ENCODE results near the gene KTN1.

Gene KTN1

DNA sequence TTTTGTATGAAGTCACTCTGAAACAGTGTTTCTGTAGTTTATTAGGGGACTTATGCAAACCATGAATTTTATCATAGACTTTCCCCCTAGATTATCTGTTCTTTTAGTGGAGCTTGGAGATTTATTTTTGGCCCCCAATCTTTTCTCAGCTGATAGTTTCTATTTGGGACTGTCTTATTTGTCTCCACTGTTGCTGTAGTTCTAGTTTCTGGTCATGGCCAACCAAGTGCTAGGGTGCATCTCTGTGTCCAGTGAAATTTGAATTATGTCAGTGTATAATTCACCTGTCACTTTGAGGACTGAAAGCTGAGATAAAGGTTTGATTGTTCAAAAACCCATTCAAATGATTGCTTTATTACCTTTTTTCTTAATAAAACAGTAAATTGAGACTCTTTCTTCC is 61.3 kb downstream of the KTN1 start:
- Histone ChIP-seq H3K27me3 (ENCODE audit: control insufficient read depth, insufficient read depth, low read length) (no peaks in the 10 kb centered on the region), H3K4me1 (ENCODE audit: control insufficient read depth, insufficient read depth, low read length) (no peaks in the 10 kb centered on the region), H3K27ac (ENCODE audit: low read length) (no peak overlapping the region), H3K4me3 (ENCODE audit: low read length) (no peak overlapping the region), H3K36me3 (ENCODE audit: control insufficient read depth, insufficient read depth, low read length) (no peaks in the 10 kb centered on the region; the same call in 1 of the 2 replicates), H3K9me3 (ENCODE audit: control insufficient read depth, insufficient read depth, low read length) (no peaks in the 10 kb centered on the region)
- DNase-seq (ENCODE audit: low read depth, low spot score) = no peak

DNA sequence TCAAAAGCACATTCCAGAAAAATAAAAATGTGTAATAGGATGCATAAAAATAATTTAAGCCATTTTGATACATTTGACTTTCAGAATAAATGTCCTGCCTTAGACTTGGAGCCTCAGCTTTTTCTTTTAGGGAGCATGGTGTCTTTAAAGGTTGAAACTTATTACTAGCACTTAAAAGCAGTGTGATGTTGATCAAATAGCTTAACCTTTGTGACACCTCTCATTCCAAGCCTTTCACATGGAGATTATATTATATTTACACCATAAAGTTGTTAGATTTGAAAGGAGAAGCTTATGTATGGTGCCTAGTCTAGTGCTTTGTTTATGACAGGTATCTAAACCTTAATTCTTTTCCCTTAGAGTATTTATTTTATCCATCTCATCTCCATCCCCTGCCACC is 61.9 kb downstream of the KTN1 start:
- no peak for DNase-seq (ENCODE audit: low read depth, low spot score)
- H3K36me3 ChIP-seq (ENCODE audit: control insufficient read depth, insufficient read depth, low read length) = no peaks in the 10 kb centered on the region
- no peaks in the 10 kb centered on the region for H3K27me3 ChIP-seq (ENCODE audit: control insufficient read depth, insufficient read depth, low read length)
- H3K4me3 ChIP-seq (ENCODE audit: low read length) = no peak overlapping the region
- no peaks in the 10 kb centered on the region for H3K4me1 ChIP-seq (ENCODE audit: control insufficient read depth, insufficient read depth, low read length)
- no peak overlapping the region for H3K27ac ChIP-seq (ENCODE audit: low read length)
- H3K9me3 ChIP-seq (ENCODE audit: control insufficient read depth, insufficient read depth, low read length) = no peaks in the 10 kb centered on the region

DNA sequence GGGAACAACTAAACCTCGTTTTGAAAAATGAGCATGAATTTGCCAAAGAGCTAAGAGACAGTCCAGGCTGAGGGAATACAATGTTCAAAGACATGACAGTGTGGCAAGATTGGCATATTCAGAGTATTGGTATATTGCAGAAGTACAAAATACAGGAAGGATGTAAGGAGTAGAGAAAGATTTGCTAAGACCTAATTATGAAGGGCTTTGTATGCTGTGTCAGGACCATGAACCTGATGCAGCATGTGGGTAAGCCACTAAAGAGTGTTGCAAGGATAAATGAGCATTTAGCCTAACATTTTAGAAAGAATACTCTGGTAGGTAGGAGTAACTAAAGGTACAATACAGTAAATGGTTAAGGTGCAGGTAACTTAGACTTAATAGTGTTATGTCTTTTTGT is 65.1 kb downstream of the KTN1 start:
- Histone ChIP-seq H3K4me1 (ENCODE audit: control insufficient read depth, insufficient read depth, low read length) (no peaks in the 10 kb centered on the region), H3K36me3 (ENCODE audit: control insufficient read depth, insufficient read depth, low read length) (no peaks in the 10 kb centered on the region), H3K27ac (ENCODE audit: low read length) (no peak overlapping the region), H3K9me3 (ENCODE audit: control insufficient read depth, insufficient read depth, low read length) (no peaks in the 10 kb centered on the region), H3K27me3 (ENCODE audit: control insufficient read depth, insufficient read depth, low read length) (no peaks in the 10 kb centered on the region), H3K4me3 (ENCODE audit: low read length) (no peak overlapping the region)
- no CpG with 5 or more reads among the region's 1 CpG for whole genome bisulfite sequencing (ENCODE audit: insufficient coverage, insufficient read length)
- no peak for DNase-seq (ENCODE audit: low read depth, low spot score)

DNA sequence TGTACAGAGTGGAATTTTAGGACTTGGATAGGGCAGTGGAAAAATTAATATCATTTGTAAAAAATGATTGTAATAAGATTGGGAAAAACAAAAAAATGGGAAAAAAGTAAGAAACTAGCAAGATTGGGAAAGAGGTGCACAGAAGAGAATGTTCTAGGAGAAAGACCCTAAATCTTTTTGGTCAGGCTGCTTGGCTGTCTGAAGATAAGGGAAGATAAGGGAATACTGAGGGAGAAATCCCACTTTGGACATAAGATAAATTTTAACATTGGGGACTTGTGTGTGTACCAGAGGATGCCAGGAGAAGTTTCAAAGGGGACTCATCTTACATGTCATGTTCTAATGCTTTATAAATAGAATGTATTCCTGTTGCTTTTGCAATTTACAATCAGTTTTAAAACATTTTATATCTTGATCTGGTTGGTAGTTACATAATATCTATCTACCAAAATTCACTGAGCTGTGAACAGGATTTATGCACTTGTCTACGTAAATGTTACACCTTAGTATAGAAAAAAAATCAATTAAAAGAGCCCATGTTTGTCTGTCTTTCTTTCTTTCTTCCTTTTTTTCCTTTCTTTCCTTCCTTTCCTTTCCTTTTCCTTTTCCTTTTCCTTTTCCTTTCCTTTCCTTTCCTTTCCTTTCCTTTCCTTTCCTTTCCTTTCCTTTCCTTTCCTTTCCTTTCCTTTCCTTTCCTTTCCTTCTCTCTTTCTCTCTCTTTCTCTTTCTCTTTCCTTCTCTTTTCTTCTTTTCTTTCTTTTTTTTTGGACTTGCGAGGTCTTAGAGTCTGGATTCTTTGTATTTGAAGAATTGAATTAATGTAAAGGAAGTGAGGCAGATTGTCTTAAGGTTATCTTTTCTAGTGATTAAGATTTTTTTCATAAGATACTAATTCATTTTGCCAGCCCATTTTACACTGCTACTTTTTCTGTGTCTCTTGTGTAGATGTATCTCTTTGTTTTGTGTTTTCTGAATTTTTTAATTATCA is 66.1 kb downstream of the KTN1 start:
- Histone ChIP-seq H3K9me3 (ENCODE audit: control insufficient read depth, insufficient read depth, low read length) (no peaks in the 10 kb centered on the region), H3K4me1 (ENCODE audit: control insufficient read depth, insufficient read depth, low read length) (no peaks in the 10 kb centered on the region), H3K36me3 (ENCODE audit: control insufficient read depth, insufficient read depth, low read length) (no peaks in the 10 kb centered on the region), H3K27me3 (ENCODE audit: control insufficient read depth, insufficient read depth, low read length) (no peaks in the 10 kb centered on the region), H3K27ac (ENCODE audit: low read length) (no peak overlapping the region), H3K4me3 (ENCODE audit: low read length) (no peak overlapping the region)
- no CpG with 5 or more reads among the region's 2 CpGs for WGBS (ENCODE audit: insufficient coverage, insufficient read length)
- DNase-seq (ENCODE audit: low read depth, low spot score) = no peak

DNA sequence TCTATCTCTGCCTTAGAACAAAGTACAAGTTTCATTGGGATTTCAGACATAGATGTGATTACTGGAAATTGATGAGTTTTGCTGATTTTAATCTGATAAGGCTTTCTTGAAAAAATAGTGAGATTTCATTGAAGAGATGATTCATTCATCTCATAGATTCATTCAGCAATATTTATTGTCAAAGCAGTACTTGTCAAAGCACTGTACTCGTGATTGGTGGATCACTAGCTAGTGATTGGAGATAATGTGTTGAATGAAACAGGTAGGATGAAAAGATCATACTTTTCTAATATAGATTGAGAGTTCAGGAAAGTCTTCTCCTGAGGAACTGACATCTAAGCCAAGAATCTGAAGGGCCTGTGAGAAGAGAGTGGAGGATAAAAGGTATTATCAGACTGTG is 71.0 kb downstream of the KTN1 start:
- no peaks in the 10 kb centered on the region for H3K36me3 ChIP-seq (ENCODE audit: control insufficient read depth, insufficient read depth, low read length)
- WGBS (ENCODE audit: insufficient coverage, insufficient read length) = no CpG with 5 or more reads among the region's 1 CpG

DNA sequence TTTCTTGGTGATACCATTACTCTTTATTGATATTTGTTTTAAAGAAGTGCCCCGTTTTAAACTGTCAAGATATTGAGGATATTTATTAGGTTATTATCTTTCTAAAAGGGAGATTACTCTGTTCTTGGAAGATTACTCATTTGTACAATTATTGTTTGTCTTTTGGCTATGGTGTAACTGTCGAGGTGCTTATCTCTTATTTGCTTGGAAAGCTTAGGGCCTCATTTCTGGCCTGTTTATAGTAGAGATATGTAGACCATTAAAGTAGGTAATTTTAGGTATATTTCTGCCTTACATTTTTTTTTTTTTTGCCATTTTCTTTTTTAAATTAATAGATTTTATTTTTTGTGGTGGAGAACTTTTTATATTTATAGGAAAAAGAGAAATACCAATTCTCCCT is 74.2 kb downstream of the KTN1 start:
- Histone ChIP-seq H3K36me3 (ENCODE audit: control insufficient read depth, insufficient read depth, low read length) (no peaks in the 10 kb centered on the region), H3K27ac (ENCODE audit: low read length) (no peak overlapping the region), H3K4me3 (ENCODE audit: low read length) (no peak overlapping the region), H3K4me1 (ENCODE audit: control insufficient read depth, insufficient read depth, low read length) (no peaks in the 10 kb centered on the region), H3K27me3 (ENCODE audit: control insufficient read depth, insufficient read depth, low read length) (no peaks in the 10 kb centered on the region), H3K9me3 (ENCODE audit: control insufficient read depth, insufficient read depth, low read length) (no peaks in the 10 kb centered on the region)
- DNase-seq (ENCODE audit: low read depth, low spot score) = no peak
- WGBS (ENCODE audit: insufficient coverage, insufficient read length) = no CpG with 5 or more reads among the region's 2 CpGs

More for the DNA sequence above, 71.0 kb downstream of the KTN1 start:
- Histone ChIP-seq H3K4me1 (ENCODE audit: control insufficient read depth, insufficient read depth, low read length) (no peaks in the 10 kb centered on the region), H3K27me3 (ENCODE audit: control insufficient read depth, insufficient read depth, low read length) (no peaks in the 10 kb centered on the region), H3K9me3 (ENCODE audit: control insufficient read depth, insufficient read depth, low read length) (no peaks in the 10 kb centered on the region), H3K27ac (ENCODE audit: low read length) (no peak overlapping the region), H3K4me3 (ENCODE audit: low read length) (no peak overlapping the region)
- no peak for DNase-seq (ENCODE audit: low read depth, low spot score)

DNA sequence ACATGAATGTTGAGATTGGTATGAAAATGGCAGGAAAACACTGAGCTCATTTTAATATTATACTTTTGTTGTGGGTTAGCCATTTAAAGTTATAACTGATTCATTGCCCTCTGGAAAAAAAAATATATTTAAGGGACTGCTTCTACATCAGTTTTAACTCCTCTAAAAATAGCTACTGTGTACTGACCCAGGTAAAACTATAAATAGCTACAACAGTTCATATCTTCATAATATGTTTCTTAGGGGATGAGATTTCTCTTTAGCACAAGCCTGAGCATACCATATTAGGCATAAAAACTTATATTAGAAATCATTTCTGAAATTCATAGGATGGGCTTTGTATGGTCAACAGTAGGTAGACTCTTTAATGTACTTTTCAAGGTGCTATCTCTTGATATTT is 81.0 kb downstream of the KTN1 start:
- peaks cover 2% of the 10 kb centered on the region; the same call in 1 of the 2 replicates for H3K36me3 ChIP-seq (ENCODE audit: control insufficient read depth, insufficient read depth, low read length)

DNA sequence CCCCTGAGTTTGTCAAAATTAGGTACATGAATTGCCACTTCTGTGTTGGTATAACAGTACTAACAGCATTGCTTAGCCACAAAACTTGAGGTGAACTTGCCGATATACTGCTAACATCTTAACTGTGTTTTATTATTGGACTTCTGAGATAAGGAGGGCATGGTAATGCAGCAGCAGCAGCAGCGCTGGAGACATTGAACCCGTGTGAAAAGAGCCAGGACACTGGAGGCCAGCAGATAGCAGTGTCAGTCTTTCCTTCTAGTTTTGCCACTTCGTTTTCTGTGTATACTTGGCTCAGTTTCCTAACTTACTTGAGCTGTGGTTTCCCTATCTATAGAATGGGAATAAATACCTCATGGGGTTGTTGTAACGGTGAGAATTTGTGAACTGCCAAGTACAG is 82.7 kb downstream of the KTN1 start:
- Histone ChIP-seq H3K9me3 (ENCODE audit: control insufficient read depth, insufficient read depth, low read length) (no peaks in the 10 kb centered on the region), H3K4me3 (ENCODE audit: low read length) (no peak overlapping the region), H3K27ac (ENCODE audit: low read length) (no peak overlapping the region), H3K36me3 (ENCODE audit: control insufficient read depth, insufficient read depth, low read length) (peaks cover 2% of the 10 kb centered on the region; the same call in 1 of the 2 replicates), H3K4me1 (ENCODE audit: control insufficient read depth, insufficient read depth, low read length) (no peaks in the 10 kb centered on the region), H3K27me3 (ENCODE audit: control insufficient read depth, insufficient read depth, low read length) (no peaks in the 10 kb centered on the region)
- DNase-seq (ENCODE audit: low read depth, low spot score) = no peak
- WGBS (ENCODE audit: insufficient coverage, insufficient read length) = no CpG with 5 or more reads among the region's 5 CpGs

More for the DNA sequence above, 81.0 kb downstream of the KTN1 start:
- Histone ChIP-seq H3K4me3 (ENCODE audit: low read length) (no peak overlapping the region), H3K27me3 (ENCODE audit: control insufficient read depth, insufficient read depth, low read length) (no peaks in the 10 kb centered on the region), H3K9me3 (ENCODE audit: control insufficient read depth, insufficient read depth, low read length) (no peaks in the 10 kb centered on the region), H3K27ac (ENCODE audit: low read length) (no peak overlapping the region), H3K4me1 (ENCODE audit: control insufficient read depth, insufficient read depth, low read length) (no peaks in the 10 kb centered on the region)
- DNase-seq (ENCODE audit: low read depth, low spot score) = no peak

DNA sequence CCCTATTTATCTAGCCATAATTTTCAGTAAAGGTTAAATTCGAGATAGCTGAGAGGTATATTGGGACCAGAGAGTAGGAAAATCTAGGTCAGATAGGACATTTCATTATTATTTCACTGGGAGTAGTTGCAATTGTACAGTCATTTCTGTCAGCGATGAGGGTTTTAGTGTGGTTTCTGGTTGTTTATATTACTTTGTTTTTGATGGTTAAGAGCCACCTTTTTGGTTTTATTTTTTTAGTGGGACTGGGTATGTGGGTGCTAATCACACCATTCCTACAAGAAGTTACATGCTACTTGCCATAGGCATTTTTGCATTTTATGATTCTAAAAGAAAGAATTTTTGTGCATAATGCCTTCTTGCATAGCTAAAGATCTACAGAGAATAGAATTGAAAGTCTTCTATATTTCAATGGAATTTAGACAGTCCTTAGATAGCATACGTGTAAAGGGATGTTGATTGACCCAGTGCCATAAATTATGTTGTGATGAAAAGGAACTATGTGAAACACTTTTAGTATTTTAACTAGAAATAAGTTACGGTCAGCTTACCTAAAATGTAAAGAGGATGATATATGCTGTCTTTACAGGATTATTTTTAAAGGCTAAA is 85.2 kb downstream of the KTN1 start:
- Histone ChIP-seq H3K27ac (ENCODE audit: low read length) (no peak overlapping the region), H3K4me3 (ENCODE audit: low read length) (no peak overlapping the region), H3K9me3 (ENCODE audit: control insufficient read depth, insufficient read depth, low read length) (no peaks in the 10 kb centered on the region), H3K36me3 (ENCODE audit: control insufficient read depth, insufficient read depth, low read length) (peaks cover 2% of the 10 kb centered on the region; the same call in 1 of the 2 replicates), H3K4me1 (ENCODE audit: control insufficient read depth, insufficient read depth, low read length) (no peaks in the 10 kb centered on the region), H3K27me3 (ENCODE audit: control insufficient read depth, insufficient read depth, low read length) (no peaks in the 10 kb centered on the region)
- DNase-seq (ENCODE audit: low read depth, low spot score) = no peak
- WGBS (ENCODE audit: insufficient coverage, insufficient read length) = no CpG with 5 or more reads among the region's 4 CpGs

DNA sequence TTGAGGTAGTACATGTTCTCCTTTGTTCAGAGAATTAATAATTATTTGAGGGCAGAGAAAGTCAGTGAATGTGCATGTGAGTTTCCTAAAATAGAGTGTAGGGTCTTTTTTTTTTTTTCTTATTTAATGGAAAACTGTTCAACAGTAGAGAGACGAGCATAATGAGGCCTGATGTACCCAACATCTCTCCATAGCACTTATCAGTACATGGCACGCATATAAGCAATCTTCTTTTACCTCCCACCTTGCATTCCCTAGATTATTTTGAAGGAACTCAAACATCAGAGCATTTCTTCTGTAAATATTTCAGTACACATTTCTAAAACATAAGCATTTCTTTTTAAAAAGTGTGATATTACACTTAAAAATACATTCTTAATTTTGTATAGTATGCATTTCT is 87.8 kb downstream of the KTN1 start:
- peaks cover 3% of the 10 kb centered on the region; the same call in 1 of the 2 replicates for H3K36me3 ChIP-seq (ENCODE audit: control insufficient read depth, insufficient read depth, low read length)

More for the DNA sequence above, 87.8 kb downstream of the KTN1 start:
- no peaks in the 10 kb centered on the region for H3K4me1 ChIP-seq (ENCODE audit: control insufficient read depth, insufficient read depth, low read length)
- H3K27me3 ChIP-seq (ENCODE audit: control insufficient read depth, insufficient read depth, low read length) = no peaks in the 10 kb centered on the region
- no peak overlapping the region for H3K27ac ChIP-seq (ENCODE audit: low read length)
- H3K4me3 ChIP-seq (ENCODE audit: low read length) = no peak overlapping the region
- no peak for DNase-seq (ENCODE audit: low read depth, low spot score)
- WGBS (ENCODE audit: insufficient coverage, insufficient read length) = no CpG with 5 or more reads among the region's 2 CpGs
- H3K9me3 ChIP-seq (ENCODE audit: control insufficient read depth, insufficient read depth, low read length) = no peaks in the 10 kb centered on the region
